Natural killer cell (primary cell): Measurements from ENCODE around the gene EGR2. TPM values are rescaled to one million over a fixed set of nuclear protein-coding genes. Genes with fewer than 3 reads are reported as not detected.

Experiments
- total RNA-seq, 4 donors: library from RNA; stranded (reverse); fragments of 120-200 nt in 1 of 4; gene quantifications; one replicate each; pipeline versions ENCODE4 v1.2.3 to v1.2.4, GENCODE V29; 2013 to 2022

The EGR2 gene
- total RNA-seq, 3 donors from 2014 or later (not counting 1 experiment from before 2014, with no cell fraction given), result 10.0 to 17.2 (median 12.8) TPM

Other genes starting within 250 kb of the EGR2 start
- gene ADO, start 11.6 kb downstream of the EGR2 start, total RNA-seq, result 10 to 100 TPM; 13.6 to 17.1 (median 15.6) TPM